Bronchial epithelial cell (primary cell): ENCODE results near the gene RASSF3. TPM values are rescaled to one million over a fixed set of nuclear protein-coding genes. Genes with fewer than 3 reads are reported as not detected.

Source experiments
- DNase-seq: peaks from one replicate; pipeline ENCODE4 v3.0.0-alpha.2; 2010; ENCODE audit warnings: low read depth
- FAIRE-seq: peaks from 2 replicates; lab custom pipeline; 2011; peaks lifted over from hg19 to GRCh38; lab: Jason Lieb, UNC
- H3K27me3 ChIP-seq: 2 replicates; pipeline ENCODE4 v1.5.1; 2011; ENCODE audit warnings: low read length; ENCODE audit not compliant: control insufficient read depth, insufficient read depth
- H3K36me3 ChIP-seq: 2 replicates; pipeline ENCODE4 v1.5.1; 2011; ENCODE audit warnings: low read length; ENCODE audit not compliant: control insufficient read depth, insufficient read depth
- H3K4me3 ChIP-seq: 2 replicates; pipeline ENCODE4 v1.5.1; 2011; ENCODE audit warnings: mild to moderate bottlenecking, low read depth, low read length, control low read depth
- total RNA-seq: library from RNA; depleted of rRNA; stranded (reverse); fragments of >200 nt; gene quantifications from 2 replicates; pipeline ENCODE4 v1.2.1, GENCODE V29; 2014
- TF ChIP-seq, protein P1 (sequence below): IDR thresholded peaks from 2 replicates; pipeline ENCODE4 v1.5.1; 2011; ENCODE audit warnings: mild to moderate bottlenecking, moderate library complexity, low read length, control low read depth, inconsistent platforms; ENCODE audit not compliant: insufficient read depth, severe bottlenecking

The RASSF3 gene
- total RNA-seq, 1 donor from 2014 or later = 9.7 TPM

DNA sequence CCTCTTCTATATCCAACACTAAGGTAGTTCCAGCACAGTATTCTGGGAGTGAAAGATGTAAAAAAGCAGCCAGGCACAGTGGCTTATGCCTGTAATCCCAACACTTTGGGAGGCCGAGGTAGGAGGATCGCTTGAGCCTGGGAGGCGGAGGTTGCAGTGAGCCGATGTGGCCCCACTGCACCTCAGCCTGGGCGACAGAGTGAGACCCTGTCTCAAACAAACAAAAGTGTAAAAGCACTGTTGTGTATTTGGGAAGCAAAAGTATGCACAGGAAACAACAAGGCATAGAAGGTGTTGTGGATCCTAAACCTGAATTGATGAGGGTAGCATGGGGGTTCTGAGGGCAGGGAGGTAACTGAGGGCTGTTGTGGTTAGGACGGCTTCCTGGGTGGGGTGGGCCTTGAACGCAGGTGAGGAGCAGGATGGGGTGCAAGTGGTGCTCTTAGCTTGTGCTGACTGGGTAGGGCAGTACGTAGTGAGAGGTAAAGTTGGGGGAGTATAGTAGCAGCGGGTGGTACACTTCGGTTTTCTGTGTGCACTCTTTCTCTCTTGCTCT lies 64.2 kb downstream of the RASSF3 start:
- FAIRE-seq (no peak), DNase-seq (no peak)
- TF ChIP-seq, protein P1, sequence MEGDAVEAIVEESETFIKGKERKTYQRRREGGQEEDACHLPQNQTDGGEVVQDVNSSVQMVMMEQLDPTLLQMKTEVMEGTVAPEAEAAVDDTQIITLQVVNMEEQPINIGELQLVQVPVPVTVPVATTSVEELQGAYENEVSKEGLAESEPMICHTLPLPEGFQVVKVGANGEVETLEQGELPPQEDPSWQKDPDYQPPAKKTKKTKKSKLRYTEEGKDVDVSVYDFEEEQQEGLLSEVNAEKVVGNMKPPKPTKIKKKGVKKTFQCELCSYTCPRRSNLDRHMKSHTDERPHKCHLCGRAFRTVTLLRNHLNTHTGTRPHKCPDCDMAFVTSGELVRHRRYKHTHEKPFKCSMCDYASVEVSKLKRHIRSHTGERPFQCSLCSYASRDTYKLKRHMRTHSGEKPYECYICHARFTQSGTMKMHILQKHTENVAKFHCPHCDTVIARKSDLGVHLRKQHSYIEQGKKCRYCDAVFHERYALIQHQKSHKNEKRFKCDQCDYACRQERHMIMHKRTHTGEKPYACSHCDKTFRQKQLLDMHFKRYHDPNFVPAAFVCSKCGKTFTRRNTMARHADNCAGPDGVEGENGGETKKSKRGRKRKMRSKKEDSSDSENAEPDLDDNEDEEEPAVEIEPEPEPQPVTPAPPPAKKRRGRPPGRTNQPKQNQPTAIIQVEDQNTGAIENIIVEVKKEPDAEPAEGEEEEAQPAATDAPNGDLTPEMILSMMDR = no peak
- no peaks in the 10 kb centered on the region for H3K36me3 ChIP-seq
- H3K4me3 ChIP-seq = no peak overlapping the region
- no peaks in the 10 kb centered on the region for H3K27me3 ChIP-seq

DNA sequence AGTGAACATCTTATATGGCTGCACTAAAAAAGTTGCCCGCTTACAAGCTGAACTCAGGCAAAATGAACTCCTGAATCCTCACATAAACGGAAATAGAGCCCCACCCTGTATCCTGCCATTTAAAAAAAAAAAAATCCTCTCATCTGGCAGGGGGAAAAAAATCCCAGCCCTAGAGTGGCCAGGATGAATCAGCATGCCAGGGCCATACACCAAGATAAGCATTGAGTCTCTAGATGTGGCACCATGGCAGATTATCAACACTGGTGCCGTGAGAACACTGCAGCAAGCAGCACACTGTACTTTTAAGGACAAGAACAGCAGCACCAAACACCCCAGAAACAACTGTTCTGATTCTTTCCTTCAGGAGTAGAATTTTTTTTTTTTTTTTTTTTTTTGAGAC lies 65.5 kb downstream of the RASSF3 start:
- FAIRE-seq = no peak
- DNase-seq = peak; percentile 44
- no peak overlapping the region for H3K4me3 ChIP-seq
- no peaks in the 10 kb centered on the region for H3K36me3 ChIP-seq
- H3K27me3 ChIP-seq = no peaks in the 10 kb centered on the region
- TF ChIP-seq, protein P1 = no peak

DNA sequence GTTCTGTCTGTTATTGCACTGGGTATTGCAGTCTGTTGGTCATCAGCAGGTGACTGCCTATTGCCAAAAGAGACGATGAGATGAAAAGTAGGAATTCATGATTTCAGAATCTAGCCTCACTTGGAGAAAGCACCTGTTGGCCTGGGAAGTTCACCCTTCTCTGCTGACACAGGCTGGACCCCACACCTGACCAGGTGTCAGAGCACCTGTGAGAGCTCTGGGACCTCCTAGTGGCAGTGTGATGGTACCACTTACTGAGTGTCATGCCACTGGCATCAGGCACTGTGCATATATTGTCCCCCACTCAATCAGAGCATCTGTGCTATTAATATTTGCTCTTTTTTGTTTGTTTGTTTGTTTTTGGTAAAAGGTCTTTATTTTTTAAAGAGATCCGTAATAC lies 68.0 kb downstream of the RASSF3 start:
- Histone ChIP-seq H3K4me3 (no peak overlapping the region), H3K27me3 (no peaks in the 10 kb centered on the region), H3K36me3 (no peaks in the 10 kb centered on the region)
- TF ChIP-seq, protein P1 = peak; percentile 34
- FAIRE-seq = no peak
- no peak for DNase-seq

DNA sequence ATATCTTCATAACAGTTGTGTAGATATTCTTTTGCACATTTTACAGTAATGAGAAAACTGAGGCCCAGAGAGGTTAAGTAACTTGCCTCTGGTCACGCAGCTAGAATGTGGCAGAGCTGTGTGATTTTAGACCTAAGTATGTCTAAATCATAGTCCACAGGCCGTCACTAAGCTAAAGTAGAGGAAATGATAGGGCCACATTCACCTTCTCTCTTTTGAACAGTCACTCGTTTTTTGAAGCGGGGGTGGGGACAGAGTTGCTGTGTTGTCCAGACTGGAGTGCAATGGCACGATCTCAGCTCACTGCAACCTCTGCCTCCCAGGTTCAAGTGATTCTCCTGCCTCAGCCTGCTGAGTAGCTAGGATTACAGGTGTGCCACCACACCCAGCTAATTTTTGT lies 68.5 kb downstream of the RASSF3 start:
- Histone ChIP-seq H3K27me3 (no peaks in the 10 kb centered on the region), H3K36me3 (no peaks in the 10 kb centered on the region), H3K4me3 (no peak overlapping the region)
- DNase-seq (no peak), FAIRE-seq (no peak)
- TF ChIP-seq, protein P1 = no peak

DNA sequence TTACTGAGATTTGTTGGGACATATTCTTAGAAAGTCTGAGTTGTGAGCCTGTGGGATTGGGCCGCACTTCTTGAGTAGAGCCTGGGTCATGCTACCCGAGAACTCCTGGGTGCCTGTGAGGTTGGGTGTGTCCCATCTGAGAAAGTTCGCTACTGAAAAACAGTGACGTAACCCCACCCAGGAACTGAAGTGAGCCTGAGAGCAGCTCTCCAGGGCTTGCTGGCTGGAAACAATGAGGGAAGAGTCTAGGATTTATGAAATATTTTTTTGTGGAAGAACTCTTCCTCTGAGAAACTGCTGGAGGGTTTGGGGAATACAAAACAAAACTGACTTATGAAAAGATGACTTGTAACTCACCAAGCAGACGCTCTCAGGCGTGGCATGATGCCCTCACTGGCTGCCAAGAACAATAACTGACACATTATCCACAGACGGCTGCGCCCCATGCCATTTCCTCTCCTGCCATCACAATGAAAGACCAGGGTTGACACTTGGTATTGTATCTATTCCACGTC lies 69.2 kb downstream of the RASSF3 start:
- FAIRE-seq (no peak), DNase-seq (peak; percentile 85)
- Histone ChIP-seq H3K4me3 (no peak overlapping the region), H3K36me3 (no peaks in the 10 kb centered on the region), H3K27me3 (no peaks in the 10 kb centered on the region)
- TF ChIP-seq, protein P1 = no peak

DNA sequence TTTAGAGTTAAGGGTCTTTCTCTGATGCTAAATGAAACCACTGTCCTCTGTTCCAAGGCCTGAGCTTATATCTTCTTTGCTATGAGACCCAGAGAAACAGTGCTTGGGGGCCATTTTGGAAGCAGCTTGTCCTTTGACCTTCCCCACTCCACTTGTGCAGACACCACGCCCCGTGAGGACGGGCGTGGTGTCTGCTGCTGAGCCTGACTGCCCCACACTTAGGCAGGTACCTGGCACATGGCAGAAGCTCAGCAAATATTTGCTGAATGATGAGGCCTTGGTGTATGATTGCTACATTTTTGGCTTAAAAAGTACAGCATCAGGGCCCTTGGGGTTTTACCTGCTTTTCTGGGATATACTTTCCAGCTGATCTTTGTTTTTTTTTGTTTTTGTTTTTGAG lies 69.9 kb downstream of the RASSF3 start:
- peak; percentile 48 for DNase-seq
- H3K36me3 ChIP-seq = no peaks in the 10 kb centered on the region
- no peaks in the 10 kb centered on the region for H3K27me3 ChIP-seq
- TF ChIP-seq, protein P1 = no peak
- FAIRE-seq = no peak
- no peak overlapping the region for H3K4me3 ChIP-seq
